A549 (cell line): Measurements from ENCODE around the gene PER1. TPM values are rescaled to one million over a fixed set of nuclear protein-coding genes. Genes with fewer than 3 reads are reported as not detected.

Source experiments
- ATAC-seq, 2 experiments: fragments of 200-7000 bp in 1 of 2; fragments of >200 bp in 1 of 2; cut with Nextera tagmentation in 1 of 2; cut with Tn5 transposase in 1 of 2; 3 replicates each; pipeline versions ENCODE4 v1.8.0 to v1.9.1; 2018 to 2020; ENCODE audit warnings: mild to moderate bottlenecking in 1 of 2, moderate library complexity in 1 of 2
- CTCF ChIA-PET: fragments of 300-600 bp; sonication (Branson Sonifier 250); formaldehyde crosslinking; extraction: SDS; loops from one replicate; lab custom pipeline; 2021; ENCODE audit warnings: antibody characterized with exemption, inconsistent platforms; lab: Yijun Ruan, JAX
- POLR2A ChIA-PET: fragments of 350-600 bp; formaldehyde crosslinking; extraction: SDS; loops from one replicate; lab custom pipeline; 2021; ENCODE audit warnings: antibody characterized with exemption, inconsistent platforms; lab: Yijun Ruan, JAX
- DNase-seq, 2 experiments: peaks; one replicate each; pipeline versions ENCODE4 v3.0.0 to v3.0.0-alpha.2; 2011 to 2016; ENCODE audit warnings: low read depth in 1 of 2, low spot score in 1 of 2
- FAIRE-seq: peaks from 2 replicates; lab custom pipeline; 2011; peaks lifted over from hg19 to GRCh38; lab: Jason Lieb, UNC
- H3K27ac ChIP-seq, 2 experiments: fragments of >200 bp; sonication (Bioruptor Twin); formaldehyde crosslinking; 3 replicates each; pipeline ENCODE4 v1.5.1; 2016 to 2017
- H3K4me1 ChIP-seq: fragments of >200 bp; sonication (Bioruptor Twin); formaldehyde crosslinking; 3 replicates; pipeline ENCODE4 v1.6.1; 2016
- H3K4me2 ChIP-seq: fragments of >200 bp; sonication (Bioruptor Twin); formaldehyde crosslinking; 3 replicates; pipeline ENCODE4 v1.6.1; 2016
- H3K4me3 ChIP-seq: fragments of >200 bp; sonication (Bioruptor Twin); formaldehyde crosslinking; 3 replicates; pipeline ENCODE4 v1.5.1; 2016
- H3K9me3 ChIP-seq: fragments of >200 bp; sonication (Bioruptor Twin); formaldehyde crosslinking; 3 replicates; pipeline ENCODE4 v1.6.1; 2016
- BHLHE40 ChIP-seq: IDR thresholded peaks from 2 replicates; pipeline ENCODE4 v1.6.1; 2012; ENCODE audit warnings: low read depth, low read length, inconsistent platforms
- CEBPB ChIP-seq, 2 experiments: fragments of >200 bp in 1 of 2; sonication (Bioruptor Twin) in 1 of 2; formaldehyde crosslinking in 1 of 2; IDR thresholded peaks; 2 replicates each; pipeline ENCODE4 v1.6.1; 2012 to 2016
- CHD4 ChIP-seq: fragments of 200-600 bp; sonication (generic); IDR thresholded peaks from 2 replicates; pipeline ENCODE4 v1.6.1; 2016; ENCODE audit warnings: antibody characterized with exemption, mild to moderate bottlenecking, borderline replicate concordance
- EHF ChIP-seq: fragments of 250-450 bp; sonication (Bioruptor Pico); IDR thresholded peaks from 2 replicates; pipeline ENCODE4 v1.5.0; 2020; ENCODE audit warnings: mild to moderate bottlenecking
- EHMT2 ChIP-seq: fragments of 200-600 bp; sonication (generic); IDR thresholded peaks from 2 replicates; pipeline ENCODE4 v1.6.1; 2016; ENCODE audit warnings: antibody characterized with exemption, low read depth, mild to moderate bottlenecking, moderate library complexity
- ESRRA ChIP-seq: fragments of 150-350 bp; IDR thresholded peaks from 2 replicates; pipeline ENCODE4 v1.6.1; 2014; ENCODE audit warnings: mild to moderate bottlenecking, low read length, borderline replicate concordance
- FOSB ChIP-seq: fragments of 250-450 bp; sonication (Bioruptor Pico); IDR thresholded peaks from 2 replicates; pipeline ENCODE4 v1.5.0; 2020; ENCODE audit warnings: mild to moderate bottlenecking, moderate library complexity
- FOXS1 ChIP-seq: fragments of 250-450 bp; sonication (Bioruptor Pico); IDR thresholded peaks from 2 replicates; pipeline ENCODE4 v1.5.0; 2020; ENCODE audit warnings: mild to moderate bottlenecking, moderate library complexity
- HDAC2 ChIP-seq: fragments of 200-600 bp; sonication (generic); IDR thresholded peaks from 2 replicates; pipeline ENCODE4 v1.6.1; 2016
- HEYL ChIP-seq: fragments of 250-450 bp; sonication (Bioruptor Pico); IDR thresholded peaks from 2 replicates; pipeline ENCODE4 v1.8.0; 2021; ENCODE audit warnings: mild to moderate bottlenecking, moderate library complexity
- HOXA7 ChIP-seq: fragments of 250-450 bp; sonication (Bioruptor Pico); IDR thresholded peaks from 2 replicates; pipeline ENCODE4 v1.5.0; 2020; ENCODE audit warnings: mild to moderate bottlenecking, moderate library complexity
- HOXB13 ChIP-seq: fragments of 250-450 bp; sonication (Bioruptor Pico); IDR thresholded peaks from 2 replicates; pipeline ENCODE4 v1.5.0; 2020; ENCODE audit warnings: low read depth, mild to moderate bottlenecking, moderate library complexity
- KDM1A ChIP-seq: fragments of 200-600 bp; sonication (generic); IDR thresholded peaks from 2 replicates; pipeline ENCODE4 v1.6.1; 2016; ENCODE audit warnings: low read depth, mild to moderate bottlenecking
- KDM5A ChIP-seq: fragments of 200-600 bp; sonication (generic); IDR thresholded peaks from 2 replicates; pipeline ENCODE4 v1.6.1; 2016; ENCODE audit warnings: antibody characterized with exemption, mild to moderate bottlenecking
- MAZ ChIP-seq: fragments of 150-350 bp; IDR thresholded peaks from 2 replicates; pipeline ENCODE4 v1.6.1; 2014; ENCODE audit warnings: antibody characterized with exemption, low read depth, low read length, borderline replicate concordance
- NPAS2 ChIP-seq: fragments of 250-450 bp; sonication (Bioruptor Pico); IDR thresholded peaks from 2 replicates; pipeline ENCODE4 v1.8.0; 2022; ENCODE audit warnings: mild to moderate bottlenecking, moderate library complexity, borderline replicate concordance
- NR3C1 ChIP-seq: fragments of >200 bp; sonication (Bioruptor Twin); formaldehyde crosslinking; IDR thresholded peaks from 3 replicates; pipeline ENCODE4 v1.6.1; 2017
- POLR2AphosphoS2 ChIP-seq: conservative IDR thresholded peaks from 2 replicates; pipeline ENCODE4 v1.6.1; 2012; ENCODE audit warnings: low read length, improper control_type of control experiment, inconsistent platforms
- RAD21 ChIP-seq, 2 experiments: fragments of >200 bp in 1 of 2; sonication (Bioruptor Twin) in 1 of 2; formaldehyde crosslinking in 1 of 2; IDR thresholded peaks in 1 of 2; conservative IDR thresholded peaks in 1 of 2; 2 replicates in 1 of 2; 3 replicates in 1 of 2; pipeline ENCODE4 v1.6.1; 2012 to 2018; ENCODE audit warnings: inconsistent platforms in 1 of 2
- RFX5 ChIP-seq: fragments of 450-650 bp; IDR thresholded peaks from 2 replicates; pipeline ENCODE4 v1.7.1; 2014; ENCODE audit warnings: antibody characterized with exemption, mild to moderate bottlenecking, moderate library complexity
- RNF2 ChIP-seq: fragments of 200-600 bp; sonication (generic); IDR thresholded peaks from 2 replicates; pipeline ENCODE4 v1.6.1; 2016; ENCODE audit warnings: low read depth, mild to moderate bottlenecking, antibody characterized with exemption, moderate library complexity, borderline replicate concordance
- SMC3 ChIP-seq: fragments of >200 bp; sonication (Bioruptor Twin); formaldehyde crosslinking; IDR thresholded peaks from 3 replicates; pipeline ENCODE4 v1.6.1; 2018; ENCODE audit warnings: inconsistent platforms
- TP53 ChIP-seq: fragments of 250-450 bp; sonication (Bioruptor Pico); IDR thresholded peaks from 2 replicates; pipeline ENCODE4 v1.5.0; 2021; ENCODE audit warnings: mild to moderate bottlenecking, moderate library complexity
- ZFP36 ChIP-seq: fragments of 450-650 bp; IDR thresholded peaks from 2 replicates; pipeline ENCODE4 v1.6.1; 2014; ENCODE audit warnings: borderline replicate concordance; ENCODE audit not compliant: partially characterized antibody
- ZSCAN20 ChIP-seq: fragments of 250-450 bp; sonication (Bioruptor Pico); IDR thresholded peaks from 2 replicates; pipeline ENCODE4 v1.8.0; 2022; ENCODE audit warnings: mild to moderate bottlenecking, moderate library complexity
- WGBS: methylation state at CpG from one replicate; pipeline ENCODE4 v1.1.6; 2017; ENCODE audit errors: missing lambda C conversion rate; 5-methylcytosine and 5-hydroxymethylcytosine counted together
- polyA plus RNA-seq, 4 experiments: library from polyadenylated mRNA; depleted of rRNA in 3 of 4; stranded (reverse); fragments of >200 nt; fragmentation: RNase III in 1 of 4; extraction: RNeasy Plus Mini Kit Qiagen cat#74134 plus additional on column Dnase treatment in 1 of 4; gene quantifications; 2 replicates in 3 of 4; 3 replicates in 1 of 4; pipeline ENCODE4 v1.2.3, GENCODE V29; 2011 to 2017
- TF ChIP-seq, protein P1 (sequence below): fragments of 250-450 bp; sonication (Bioruptor Pico); IDR thresholded peaks from 2 replicates; pipeline ENCODE4 v1.5.0; 2020; ENCODE audit warnings: low read depth, mild to moderate bottlenecking, moderate library complexity
- TF ChIP-seq, protein P2 (sequence below): fragments of 250-450 bp; sonication (Bioruptor Pico); IDR thresholded peaks from 2 replicates; pipeline ENCODE4 v1.5.0; 2021; ENCODE audit warnings: mild to moderate bottlenecking, moderate library complexity, borderline replicate concordance
- TF ChIP-seq, protein P3 (sequence below): IDR thresholded peaks from 2 replicates; pipeline ENCODE4 v1.6.1; 2012
- TF ChIP-seq, protein P4 (sequence below): IDR thresholded peaks from 2 replicates; pipeline ENCODE4 v1.6.1; 2012

PER1 gene
- polyA plus RNA-seq, 2 of the 4 experiments (the other 2 are of a cell fraction): 5.5 to 8.7 TPM

DNA sequence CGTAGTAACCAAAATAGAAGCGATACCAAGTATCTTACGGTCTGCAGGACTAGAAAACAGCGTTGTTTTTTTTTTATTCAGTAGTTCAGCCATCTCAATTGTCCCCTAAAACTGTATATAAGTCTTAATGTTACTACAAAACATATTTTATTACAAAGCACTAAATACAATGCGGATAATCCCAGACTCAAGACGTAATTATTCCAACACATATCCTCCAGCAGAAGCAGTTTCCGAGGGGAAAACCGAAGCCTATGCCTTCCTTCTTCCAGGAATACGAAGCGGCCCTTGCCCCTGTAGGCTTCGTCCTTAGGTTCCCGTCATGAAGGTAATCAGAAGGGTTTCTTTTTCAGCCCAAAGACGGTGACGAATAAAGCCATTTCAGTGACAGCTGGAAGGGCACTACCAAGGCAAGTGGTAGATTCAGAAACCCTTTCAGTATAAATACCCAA lies 21.7 kb upstream of the PER1 start:
- ChIA-PET POLR2A (interaction anchor here (0.6 to 2.1 kb wide), 34 partner anchors 10 to 488 kb away, joined by 3 to 45 read pairs (median 10); partner anchors contain the start of genes ALOXE3, AURKB, BORCS6 and CTC1), CTCF (interaction anchor here (0.6 to 3.1 kb wide), 8 partner anchors 11 to 613 kb away, joined by 3 to 11 read pairs (median 4); partner anchors contain the start of genes KRABD2 and VAMP2)
- TF ChIP-seq RAD21 (conservative IDR thresholded peaks at IDR 0.05 in 1 of 2, IDR thresholded peaks at IDR 0.05 in 1 of 2): no peak
- no peak for TF ChIP-seq CEBPB (IDR thresholded peaks at IDR 0.05)
- no peak for TF ChIP-seq FOSB (CRISPR knock-in tag)
- TF ChIP-seq, protein P1, sequence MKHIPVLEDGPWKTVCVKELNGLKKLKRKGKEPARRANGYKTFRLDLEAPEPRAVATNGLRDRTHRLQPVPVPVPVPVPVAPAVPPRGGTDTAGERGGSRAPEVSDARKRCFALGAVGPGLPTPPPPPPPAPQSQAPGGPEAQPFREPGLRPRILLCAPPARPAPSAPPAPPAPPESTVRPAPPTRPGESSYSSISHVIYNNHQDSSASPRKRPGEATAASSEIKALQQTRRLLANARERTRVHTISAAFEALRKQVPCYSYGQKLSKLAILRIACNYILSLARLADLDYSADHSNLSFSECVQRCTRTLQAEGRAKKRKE (CRISPR knock-in tag): no peak
- TF ChIP-seq, protein P2, sequence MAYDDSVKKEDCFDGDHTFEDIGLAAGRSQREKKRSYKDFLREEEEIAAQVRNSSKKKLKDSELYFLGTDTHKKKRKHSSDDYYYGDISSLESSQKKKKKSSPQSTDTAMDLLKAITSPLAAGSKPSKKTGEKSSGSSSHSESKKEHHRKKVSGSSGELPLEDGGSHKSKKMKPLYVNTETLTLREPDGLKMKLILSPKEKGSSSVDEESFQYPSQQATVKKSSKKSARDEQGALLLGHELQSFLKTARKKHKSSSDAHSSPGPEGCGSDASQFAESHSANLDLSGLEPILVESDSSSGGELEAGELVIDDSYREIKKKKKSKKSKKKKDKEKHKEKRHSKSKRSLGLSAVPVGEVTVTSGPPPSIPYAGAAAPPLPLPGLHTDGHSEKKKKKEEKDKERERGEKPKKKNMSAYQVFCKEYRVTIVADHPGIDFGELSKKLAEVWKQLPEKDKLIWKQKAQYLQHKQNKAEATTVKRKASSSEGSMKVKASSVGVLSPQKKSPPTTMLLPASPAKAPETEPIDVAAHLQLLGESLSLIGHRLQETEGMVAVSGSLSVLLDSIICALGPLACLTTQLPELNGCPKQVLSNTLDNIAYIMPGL (CRISPR knock-in tag): no peak
- TF ChIP-seq RFX5: no peak
- TF ChIP-seq EHMT2: no peak
- TF ChIP-seq, protein P3, sequence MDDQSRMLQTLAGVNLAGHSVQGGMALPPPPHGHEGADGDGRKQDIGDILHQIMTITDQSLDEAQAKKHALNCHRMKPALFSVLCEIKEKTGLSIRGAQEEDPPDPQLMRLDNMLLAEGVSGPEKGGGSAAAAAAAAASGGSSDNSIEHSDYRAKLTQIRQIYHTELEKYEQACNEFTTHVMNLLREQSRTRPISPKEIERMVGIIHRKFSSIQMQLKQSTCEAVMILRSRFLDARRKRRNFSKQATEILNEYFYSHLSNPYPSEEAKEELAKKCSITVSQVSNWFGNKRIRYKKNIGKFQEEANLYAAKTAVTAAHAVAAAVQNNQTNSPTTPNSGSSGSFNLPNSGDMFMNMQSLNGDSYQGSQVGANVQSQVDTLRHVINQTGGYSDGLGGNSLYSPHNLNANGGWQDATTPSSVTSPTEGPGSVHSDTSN: no peak
- Histone ChIP-seq H3K9me3 (no peaks in the 10 kb centered on the region), H3K4me1 (peaks cover 34% of the 10 kb centered on the region), H3K27ac (peak overlapping the region; percentile 86 to 88), H3K4me3 (peak overlapping the region; percentile 41), H3K4me2 (peak overlapping the region; percentile 88)
- FAIRE-seq: no peak
- peak; percentile 10 to 13; a peak in 3 of 6 replicates for ATAC-seq
- WGBS: 3% methylated on average over 14 of the region's 14 CpGs
- peak in 1 of 2 experiments; percentile 59 for DNase-seq

DNA sequence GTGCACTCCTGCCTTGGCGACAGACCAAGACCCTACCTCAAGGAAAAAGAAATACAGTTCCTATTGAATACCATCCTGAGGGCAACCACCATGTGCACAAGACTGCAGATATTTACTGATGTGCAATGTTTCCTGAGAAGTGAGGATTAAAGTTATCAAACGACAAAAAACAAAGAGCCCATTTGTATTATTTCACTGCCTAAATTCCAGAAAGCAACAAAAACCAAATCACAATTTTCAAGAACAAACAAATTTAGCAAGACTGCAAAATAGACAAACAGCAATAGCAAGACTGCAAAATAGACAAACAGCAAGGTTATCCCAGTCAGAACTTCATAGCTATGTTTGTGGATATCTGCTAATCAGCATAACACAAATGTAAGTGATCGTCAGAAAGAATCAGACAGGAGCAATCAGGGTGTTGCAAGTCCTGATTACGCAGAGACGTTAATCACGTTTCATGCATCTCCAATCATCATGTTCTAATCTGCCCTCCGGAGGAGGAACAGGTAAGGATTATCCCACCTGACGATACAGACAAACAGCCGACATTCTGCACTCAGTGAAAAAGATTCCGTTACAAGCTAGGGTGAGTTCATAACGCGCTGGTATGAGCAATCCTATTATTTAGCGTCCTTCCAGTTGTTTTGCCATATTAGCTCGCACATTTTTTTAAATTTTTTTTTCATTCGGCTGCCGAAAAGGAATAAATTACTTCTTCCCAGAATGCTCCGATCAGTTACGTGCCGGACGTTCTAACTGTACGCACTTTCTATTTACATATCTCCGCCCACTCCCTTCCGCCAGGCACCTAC lies 21.1 kb upstream of the PER1 start:
- Histone ChIP-seq H3K4me3 (peak overlapping the region; percentile 41), H3K4me1 (peaks cover 34% of the 10 kb centered on the region), H3K4me2 (peak overlapping the region; percentile 88), H3K27ac (peak overlapping the region; percentile 86 to 88), H3K9me3 (no peaks in the 10 kb centered on the region)
- CTCF ChIA-PET: interaction anchor here (0.6 to 3.1 kb wide), 9 partner anchors 10 to 613 kb away, joined by 3 to 11 read pairs (median 4); partner anchors contain the start of genes KRABD2 and VAMP2
- ATAC-seq (peak; percentile 77 to 85), DNase-seq (peak; percentile 89 to 100), FAIRE-seq (peak; percentile 94)
- WGBS: 1% methylated on average over 23 of the region's 23 CpGs
- POLR2A ChIA-PET: interaction anchor here (0.6 to 2.1 kb wide), 39 partner anchors 9 to 487 kb away, joined by 3 to 45 read pairs (median 8); partner anchors contain the start of genes ALOXE3, AURKB, BORCS6 and CTC1
- TF ChIP-seq, protein P4, sequence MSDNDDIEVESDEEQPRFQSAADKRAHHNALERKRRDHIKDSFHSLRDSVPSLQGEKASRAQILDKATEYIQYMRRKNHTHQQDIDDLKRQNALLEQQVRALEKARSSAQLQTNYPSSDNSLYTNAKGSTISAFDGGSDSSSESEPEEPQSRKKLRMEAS: peak; percentile 88
- TF ChIP-seq KDM5A (no peak), ESRRA (peak; percentile 66; the same call in 1 of the 2 replicates), HEYL (CRISPR knock-in tag) (0 out of 2 replicates have a peak, but pooled peaks have one; percentile 13), TP53 (CRISPR knock-in tag) (peak; percentile 99), SMC3 (peak; percentile 32; the same call in 2 of the 3 replicates), ZFP36 (peak; percentile 68), HDAC2 (no peak), NR3C1 (no peak), RAD21 (conservative IDR thresholded peaks at IDR 0.05 in 1 of 2, IDR thresholded peaks at IDR 0.05 in 1 of 2) (peak in 1 of 2 experiments; percentile 23; a peak in 1 of 5 replicates), HOXA7 (CRISPR knock-in tag) (peak; percentile 100), BHLHE40 (peak; percentile 91), POLR2AphosphoS2 (peak; percentile 96; the same call in 1 of the 2 replicates), KDM1A (no peak), CEBPB (IDR thresholded peaks at IDR 0.05) (peak; percentile 81 to 97), CHD4 (no peak), HOXB13 (CRISPR knock-in tag) (no peak), MAZ (peak; percentile 98), FOXS1 (CRISPR knock-in tag) (peak; percentile 96; the same call in 1 of the 2 replicates), RFX5 (peak; percentile 65; the same call in 1 of the 2 replicates), RNF2 (no peak), EHF (CRISPR knock-in tag) (peak; percentile 98; the same call in 1 of the 2 replicates), NPAS2 (CRISPR knock-in tag) (no peak), ZSCAN20 (CRISPR knock-in tag) (peak; percentile 74; the same call in 1 of the 2 replicates)
- TF ChIP-seq, protein P1 (CRISPR knock-in tag): peak; percentile 97
